Measurements from ENCODE around the gene FAM72A.
"Not testable (repeated sequence)": the region's sequence is repeated elsewhere in the genome, so short reads cannot be mapped to it uniquely, and the experiment has no call there.

Gene FAM72A

DNA sequence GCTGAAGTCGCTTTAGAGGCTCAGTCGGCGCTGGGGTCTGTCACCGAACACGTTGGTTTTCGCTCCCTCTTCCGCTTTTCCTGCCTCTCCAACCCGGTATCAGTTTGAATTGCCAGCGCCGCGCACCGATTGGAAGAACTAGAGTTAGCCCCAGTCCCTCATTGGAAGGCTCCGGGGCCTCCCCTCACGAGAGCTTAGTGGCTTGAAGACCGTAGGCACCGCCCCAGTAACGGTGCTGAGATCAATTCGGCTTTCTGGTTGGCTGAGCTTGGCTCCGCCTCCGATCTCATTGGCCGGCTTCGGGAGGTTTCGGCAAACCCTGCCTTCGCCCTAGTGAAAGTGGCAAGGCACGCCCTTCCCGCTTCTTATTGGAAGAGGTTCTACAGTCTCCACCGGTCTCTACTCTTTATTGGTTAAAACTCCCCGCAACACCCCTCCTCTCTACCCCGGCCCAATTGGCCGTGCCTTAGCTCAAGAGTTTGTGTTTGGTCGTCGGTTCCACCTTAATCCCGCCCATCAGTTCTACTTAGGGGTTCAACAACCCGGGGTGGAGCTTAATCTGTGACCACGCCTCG is at the start of gene FAM72A:
Gene FAM72A (minus strand): TSS at position 51 of the 575 bp plus-strand sequence. CDS start 814 bp downstream, outside the sequence.
- peak; percentile 97 for DNase-seq

DNA sequence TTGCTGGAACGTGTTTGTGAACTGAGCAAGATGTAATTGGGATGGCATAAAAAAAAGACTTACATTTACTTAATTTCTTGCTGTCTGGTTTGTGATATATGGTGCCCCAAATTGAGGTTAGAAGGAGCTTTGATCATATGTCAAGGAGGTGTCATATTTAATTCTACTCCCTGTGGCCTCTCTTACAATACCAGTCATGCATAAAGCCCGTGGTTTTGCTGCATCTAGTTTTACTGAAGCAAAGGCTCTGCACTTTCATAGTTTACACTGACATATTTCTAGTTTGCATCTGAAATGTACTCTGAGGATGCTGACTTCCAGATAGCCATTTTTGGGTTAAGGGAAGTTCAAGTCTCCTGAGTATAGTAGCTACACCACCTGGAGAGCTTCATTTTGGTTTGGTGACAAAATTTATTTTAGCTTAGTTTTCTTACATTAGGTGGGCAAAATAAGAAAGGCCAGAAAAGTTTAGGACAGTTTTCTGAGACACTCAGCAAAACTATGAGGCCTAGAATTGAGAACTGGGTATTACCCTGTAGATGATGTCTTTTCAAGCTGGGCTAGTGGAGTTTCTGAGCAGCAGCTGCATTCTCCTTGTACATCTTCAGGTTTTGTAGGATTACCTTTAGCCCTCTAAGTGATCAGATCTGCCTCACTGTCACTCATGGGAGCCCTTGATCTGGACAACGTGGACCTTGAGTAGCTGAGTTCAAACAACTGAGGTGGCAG is 48.5 kb upstream of the FAM72A start:
- not testable (repeated sequence) for DNase-seq

DNA sequence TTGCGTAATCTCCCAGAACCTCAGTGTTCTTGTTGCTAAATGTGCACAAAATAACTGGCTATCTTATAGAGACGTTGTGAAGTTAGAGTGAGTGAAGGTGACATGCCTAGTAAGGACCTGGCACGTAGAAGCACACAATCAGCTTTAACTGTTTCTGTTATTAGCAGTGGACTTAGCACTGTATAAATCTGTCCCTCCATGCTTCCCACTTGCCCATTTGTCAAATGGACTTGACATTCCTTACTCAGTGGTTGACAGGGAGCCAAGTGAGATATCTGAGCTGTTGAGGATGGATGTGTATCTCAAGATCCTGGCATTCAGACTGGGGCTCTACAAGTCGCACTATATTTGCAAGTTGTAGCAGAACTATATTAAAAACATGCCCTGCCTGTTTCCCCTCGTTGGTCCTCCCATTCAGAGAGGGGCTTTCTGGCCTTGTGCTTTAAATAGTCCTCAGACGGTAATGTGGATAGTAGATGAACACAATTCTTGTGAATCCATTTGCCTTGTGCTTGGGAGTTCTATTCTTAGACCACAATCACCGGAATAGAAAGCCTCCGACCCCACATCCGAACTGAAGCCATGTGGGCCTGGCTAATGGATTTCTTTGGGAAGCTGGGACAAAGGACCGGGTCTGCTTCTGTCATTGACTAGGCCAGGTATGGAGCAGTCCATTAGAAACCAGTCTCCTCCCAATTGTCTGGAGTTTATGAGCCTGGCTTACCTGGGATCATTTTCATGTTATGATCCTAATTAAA is 43.7 kb upstream of the FAM72A start:
- not testable (repeated sequence) for DNase-seq

DNA sequence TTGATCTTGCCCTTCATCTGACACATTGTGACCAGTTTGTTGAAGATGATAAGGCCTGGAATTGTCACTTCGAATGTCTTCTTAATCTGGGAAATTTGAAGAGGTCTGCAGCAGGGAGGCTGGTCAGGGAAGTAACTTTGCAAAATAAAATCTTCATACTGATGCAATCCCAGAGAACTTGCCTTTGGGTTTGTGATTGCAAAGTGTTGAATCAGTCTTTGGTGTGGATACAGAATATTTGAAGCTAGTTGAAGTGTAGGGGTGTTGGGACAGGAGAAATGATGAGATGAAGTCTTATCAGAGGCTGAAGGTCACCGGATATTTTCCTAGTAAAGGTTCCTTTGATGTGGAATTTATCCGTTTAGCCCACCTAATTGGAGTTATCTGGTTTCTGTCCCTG is 42.8 kb upstream of the FAM72A start:
- not testable (repeated sequence) for DNase-seq

DNA sequence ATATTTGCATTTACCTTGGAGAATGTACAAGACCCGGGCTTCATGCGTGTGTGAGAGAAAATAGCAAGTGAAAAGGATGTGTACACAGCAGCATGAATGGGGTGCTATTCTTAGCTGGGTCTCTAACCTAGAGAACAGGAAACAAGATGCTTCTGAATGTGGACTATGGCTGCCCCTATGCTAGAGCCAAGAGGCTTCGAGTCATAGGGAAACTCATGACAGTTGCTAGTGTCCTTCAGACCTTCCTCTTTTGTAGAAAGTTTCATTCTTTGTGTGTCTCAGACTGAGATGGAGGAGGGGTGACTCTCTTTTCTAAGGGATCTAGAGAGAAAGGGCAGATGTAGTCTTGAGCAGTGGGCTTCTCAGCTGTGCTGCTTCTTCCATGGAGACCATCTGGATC is 40.7 kb upstream of the FAM72A start:
- DNase-seq, result not testable (repeated sequence)

DNA sequence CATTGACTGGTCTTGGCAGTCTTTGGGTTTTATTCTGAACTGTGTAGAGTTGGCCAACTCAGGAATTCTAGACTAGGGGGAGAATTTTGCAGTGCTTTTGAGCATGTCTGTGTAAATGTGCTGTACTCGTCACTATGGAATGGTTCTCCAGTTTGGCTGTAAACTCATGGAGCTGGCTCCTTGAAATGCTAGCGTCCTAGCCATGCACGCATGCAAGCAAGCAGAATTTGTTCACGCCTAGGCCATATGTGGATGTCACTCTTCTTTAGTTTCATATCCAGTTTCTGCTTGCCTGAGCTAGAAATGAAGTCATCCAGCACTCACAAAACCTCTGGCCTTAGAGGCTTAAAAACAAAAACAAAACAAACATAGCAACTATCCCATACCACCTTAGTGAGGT is 37.6 kb upstream of the FAM72A start:
- DNase-seq, result not testable (repeated sequence)

DNA sequence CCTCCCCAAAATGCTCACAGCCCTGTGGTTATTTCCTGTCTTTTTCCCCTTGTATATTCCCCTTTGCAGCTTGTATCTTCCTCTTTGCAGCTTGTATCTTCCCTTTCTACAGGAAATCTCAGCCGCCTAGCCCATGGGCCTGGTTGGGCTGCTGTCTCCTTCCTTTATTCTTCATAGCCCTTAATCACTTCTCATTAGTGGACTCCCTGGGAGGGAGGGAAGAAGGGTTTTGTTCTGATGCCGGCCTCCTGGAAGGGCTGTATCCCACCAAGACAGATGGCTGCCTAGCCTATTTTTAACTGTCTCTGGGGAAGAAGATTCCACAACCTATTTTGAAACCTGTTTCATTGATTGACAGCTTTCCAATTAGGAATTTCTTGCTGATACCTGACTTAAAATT is 32.6 kb upstream of the FAM72A start:
- not testable (repeated sequence) for DNase-seq

DNA sequence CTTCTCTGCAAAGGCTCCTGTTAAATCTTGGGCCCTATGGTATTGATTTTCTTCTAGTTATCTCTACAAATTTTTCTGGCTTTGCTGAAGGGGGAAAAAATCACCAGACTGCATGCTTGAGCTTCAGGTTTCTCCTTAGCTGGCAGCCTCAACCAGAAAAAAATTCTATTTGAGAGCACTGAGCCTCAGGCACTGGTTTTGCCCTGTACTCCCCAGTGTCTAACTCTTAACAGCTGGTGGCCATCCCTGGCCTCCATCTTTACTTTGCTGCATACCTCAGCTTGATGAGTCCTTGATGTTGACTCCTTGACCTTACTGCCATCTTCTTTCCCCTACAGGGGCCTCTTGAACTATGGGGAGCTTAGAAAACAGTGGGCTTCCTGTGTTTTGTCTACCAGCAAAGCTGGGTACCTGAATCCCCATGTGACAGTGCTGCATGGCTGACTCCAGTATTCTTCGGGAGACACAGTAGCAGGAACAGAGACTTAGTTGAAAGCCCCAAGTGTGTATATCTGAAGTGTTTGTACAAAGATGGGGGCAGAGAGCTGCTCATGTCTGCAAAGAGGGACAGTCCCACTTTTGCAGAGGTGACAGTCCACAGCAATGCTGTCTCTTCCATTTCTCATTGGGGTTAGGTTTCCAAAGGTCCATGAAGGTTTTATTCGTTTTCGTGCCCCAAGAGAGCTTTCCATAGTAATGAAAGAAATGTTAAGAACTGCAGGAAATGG is 31.7 kb upstream of the FAM72A start:
- not testable (repeated sequence) for DNase-seq

DNA sequence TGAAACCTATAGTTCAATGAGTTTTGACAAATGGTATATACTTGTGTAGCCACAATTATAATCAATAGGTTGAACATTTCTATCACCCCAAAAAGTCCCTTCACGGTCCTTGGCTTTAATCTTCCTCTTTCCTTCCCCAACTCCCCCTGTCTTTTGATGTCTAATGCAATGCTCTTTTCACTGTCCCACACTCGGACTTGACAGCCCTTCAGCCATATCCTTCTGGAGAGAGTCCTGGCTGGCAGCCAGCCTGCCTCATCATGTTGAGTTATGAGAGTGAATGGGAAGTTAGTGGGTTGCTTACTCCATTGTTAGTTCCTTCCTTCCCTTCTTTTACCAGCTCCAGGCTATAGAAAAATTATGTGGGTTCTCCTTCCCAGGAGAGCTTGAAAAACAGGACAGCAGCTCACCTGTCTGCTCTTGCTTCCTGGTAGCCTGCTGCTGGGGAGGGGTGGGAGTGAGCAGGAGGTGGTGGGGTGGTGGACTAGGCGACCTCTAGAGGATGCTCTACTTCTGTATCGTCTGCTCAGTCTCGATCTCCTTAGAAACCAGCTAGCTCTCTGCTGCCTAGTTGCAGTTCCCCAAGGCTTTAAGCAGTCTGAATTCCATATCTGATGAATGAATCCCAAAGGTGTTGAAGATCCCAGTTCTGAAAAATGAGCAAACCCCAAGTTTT is 30.5 kb upstream of the FAM72A start:
- DNase-seq, result not testable (repeated sequence)

DNA sequence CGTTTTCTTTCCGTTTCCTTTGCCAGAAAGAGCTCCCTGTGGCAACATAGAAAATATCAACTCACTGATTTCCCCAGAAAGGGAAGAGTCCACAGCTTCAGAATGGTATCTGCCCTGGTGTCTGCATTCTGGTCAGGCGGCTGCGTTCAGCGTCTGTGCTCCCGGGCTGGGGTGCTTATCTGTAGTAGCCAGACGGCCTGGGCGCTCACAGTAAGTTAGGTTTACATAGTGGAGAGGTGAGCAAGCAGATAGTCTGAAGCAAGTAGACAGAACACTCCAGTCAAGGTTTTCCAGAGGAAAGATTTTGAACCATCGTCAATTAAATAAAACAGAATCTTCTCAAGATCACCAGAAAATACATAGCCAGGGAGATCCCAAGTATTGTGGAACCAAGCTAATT is 29.4 kb upstream of the FAM72A start:
- DNase-seq, result not testable (repeated sequence)

DNA sequence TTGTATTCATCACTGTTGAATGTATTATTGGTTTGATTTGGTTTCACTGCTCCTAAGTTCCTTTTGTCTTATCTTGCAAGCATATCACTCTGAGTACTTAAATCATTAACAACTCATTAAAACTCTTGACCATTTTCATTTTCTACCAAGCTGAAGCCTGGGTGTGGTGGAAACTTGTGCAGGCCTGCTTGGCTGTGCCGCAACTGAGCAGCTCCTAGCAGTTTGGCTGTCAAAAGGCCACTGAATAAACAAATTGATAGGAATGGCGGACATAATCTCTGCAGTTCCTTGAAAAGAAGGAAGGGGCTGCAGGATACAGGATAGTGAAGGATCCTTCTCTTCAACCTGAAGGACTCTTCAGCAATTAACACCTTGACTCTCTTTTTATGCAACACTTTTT is 26.6 kb upstream of the FAM72A start:
- DNase-seq, result not testable (repeated sequence)

DNA sequence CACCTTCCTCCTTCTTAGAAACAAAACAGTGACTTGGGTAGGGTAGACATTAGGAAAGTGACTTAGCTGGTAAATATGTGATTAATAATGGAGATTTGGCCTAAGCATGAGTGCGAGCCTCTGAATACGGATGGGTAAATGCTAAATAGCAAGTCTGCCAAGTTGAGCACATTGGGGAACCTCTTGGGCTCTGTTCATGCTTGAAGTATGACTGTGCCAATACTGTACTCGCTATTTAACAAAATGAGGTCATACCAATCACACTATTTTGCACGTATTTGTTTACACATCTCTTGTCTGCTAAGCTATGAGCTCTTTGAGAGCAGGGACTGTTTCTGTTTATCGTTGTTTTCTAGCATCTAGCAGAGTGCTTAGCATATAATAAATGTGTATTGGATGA is 24.2 kb upstream of the FAM72A start:
- not testable (repeated sequence) for DNase-seq

DNA sequence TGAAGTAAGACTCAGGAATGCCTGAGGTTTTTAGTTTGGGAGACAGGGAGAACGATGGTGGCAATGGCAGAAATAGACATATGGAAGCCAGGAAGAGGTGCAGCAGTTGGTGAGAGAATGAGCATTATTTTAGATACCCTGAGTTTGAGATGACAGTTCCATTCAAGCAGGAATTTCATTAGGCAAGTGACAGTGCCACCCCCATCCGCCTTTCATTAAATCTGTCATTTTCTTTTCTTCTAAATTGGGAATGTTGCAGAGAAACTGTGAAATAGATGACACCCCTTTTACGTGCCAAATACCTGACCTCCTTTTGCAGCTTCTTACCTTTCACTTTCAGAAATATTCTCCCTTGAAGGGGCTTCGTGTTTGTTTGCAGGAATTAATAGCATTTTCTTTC is 22.7 kb upstream of the FAM72A start:
- DNase-seq, result not testable (repeated sequence)

DNA sequence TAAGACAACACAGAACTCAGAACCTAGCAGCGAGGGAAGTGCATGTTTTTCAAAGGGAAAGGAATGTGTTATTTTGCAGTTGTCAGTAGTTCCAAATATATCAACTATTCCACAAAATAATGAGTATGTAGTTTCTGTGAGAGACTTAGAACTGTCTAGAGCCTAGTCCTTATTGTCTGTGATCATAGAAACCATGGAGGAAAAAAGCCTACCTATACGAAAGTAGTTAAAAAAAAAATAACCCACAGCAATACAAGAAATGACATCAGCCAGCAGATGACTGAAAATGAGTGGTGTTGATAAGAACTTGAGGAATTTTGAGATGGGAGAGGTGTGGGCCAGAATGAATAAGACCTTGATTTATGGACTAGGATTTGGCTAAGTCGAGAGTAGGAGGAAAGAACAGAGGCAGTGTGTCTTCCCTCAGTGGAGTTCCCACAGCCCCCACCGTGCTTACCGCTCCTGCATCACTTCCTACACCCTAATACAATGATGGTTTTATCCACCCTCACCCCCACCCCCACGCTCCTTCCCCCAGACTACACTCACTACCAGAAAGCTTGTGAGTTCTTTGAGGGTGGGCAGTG is 21.6 kb upstream of the FAM72A start:
- DNase-seq, result not testable (repeated sequence)

DNA sequence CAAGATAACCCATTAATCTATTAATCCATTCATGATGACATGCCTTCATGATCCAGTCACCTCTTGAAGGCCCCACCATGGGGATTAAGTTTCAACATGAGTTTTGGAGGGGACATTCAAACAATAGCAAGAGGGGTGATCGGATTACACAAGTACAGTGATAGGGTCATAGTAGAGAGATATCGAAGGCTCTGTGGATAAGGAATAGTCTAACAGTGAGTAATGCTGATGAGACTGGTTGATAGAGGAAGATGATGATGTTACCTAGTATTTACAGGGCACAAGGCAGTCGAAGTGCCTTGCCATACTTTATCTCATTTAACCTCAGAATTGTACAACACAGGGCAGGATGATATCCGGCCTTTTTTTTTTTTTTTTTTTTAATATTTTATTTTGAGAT is 18.9 kb upstream of the FAM72A start:
- DNase-seq, result not testable (repeated sequence)

DNA sequence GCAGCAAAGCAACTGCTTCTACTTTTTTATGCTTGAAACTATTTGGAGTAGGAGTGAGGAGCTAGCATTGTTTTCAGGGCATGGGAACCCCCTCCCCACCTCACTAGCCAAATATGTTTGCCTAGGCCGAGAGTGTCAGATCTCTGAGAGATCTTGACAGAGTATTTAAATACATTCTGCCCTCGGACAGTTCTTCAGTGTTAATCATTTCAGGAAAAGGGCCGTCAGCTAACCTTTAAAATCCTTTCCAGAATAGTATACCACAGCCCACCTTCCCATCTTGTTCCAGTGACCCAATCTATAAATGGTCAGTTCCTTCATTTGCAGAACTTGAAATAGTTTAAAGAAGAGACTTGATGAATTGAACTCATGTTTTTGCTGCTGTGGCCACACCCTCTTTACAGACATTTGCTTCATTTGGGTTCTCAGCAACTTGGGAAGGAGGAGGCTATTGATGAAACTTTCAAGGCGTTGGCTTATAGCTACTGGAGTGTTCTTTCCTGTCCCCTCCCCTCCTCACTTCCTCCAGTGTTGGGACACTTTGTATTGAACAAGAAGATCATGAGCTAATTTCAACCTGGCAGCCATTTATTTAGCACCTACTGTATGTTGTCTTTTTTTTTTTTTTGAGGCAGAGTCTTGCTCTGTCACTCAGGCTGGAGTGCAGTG is 17.8 kb upstream of the FAM72A start:
- not testable (repeated sequence) for DNase-seq

DNA sequence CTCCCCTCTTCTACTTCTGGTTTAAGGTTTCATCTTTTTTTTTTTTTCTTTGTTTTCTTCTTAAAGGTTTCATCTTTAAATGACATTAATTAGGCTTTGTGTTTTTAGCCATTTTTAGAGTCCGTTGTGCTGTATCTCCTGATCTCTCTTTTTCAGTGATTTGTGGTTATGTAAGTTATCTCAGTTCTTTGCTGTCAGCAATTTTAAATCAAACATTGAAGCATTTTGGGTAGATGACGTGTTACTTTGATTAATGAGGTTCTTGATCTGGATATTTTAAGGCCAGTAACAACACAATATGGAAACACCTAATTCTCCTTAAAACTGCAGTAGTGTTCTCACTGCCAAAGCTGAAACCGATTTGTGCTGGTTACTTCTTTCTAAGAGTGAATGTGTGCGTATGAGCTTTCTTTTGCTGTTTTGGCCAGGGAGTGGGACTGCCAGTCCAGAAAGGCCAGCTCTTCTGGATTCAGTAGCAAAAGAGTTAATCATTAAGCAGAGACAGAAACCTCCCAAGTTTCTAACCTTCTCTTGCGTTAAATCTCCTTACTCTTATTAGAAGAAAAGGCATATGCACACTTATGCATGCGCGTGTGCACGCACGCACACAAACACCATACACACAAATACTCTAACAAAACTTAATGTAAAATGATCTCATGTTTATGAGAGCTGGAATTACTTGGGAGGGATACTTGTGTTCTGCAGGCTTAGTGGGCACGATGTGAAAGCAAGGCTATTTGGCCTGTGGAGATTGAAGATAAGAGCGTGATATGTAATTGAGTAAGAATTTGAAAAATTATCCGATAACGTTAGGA is 17.1 kb upstream of the FAM72A start:
- DNase-seq, result not testable (repeated sequence)

DNA sequence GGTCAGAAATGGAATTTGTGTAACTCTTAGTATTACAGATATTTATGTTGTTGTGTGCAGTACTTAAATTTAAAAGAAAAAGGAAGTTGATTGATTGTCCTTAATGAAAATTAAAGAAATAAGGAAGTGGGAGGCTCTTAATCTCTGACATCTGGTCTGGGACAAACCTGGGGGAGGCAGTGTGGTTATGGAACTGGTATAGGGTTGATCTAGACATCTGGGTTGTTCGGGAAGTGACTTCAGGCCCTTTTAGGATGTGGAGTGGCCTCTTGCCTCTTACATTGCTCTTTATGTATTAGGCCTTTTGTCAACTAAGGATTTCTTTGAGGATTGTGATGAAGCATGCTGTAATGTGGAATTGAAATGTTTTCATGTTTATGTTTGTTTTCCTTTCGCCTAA is 16.1 kb upstream of the FAM72A start:
- DNase-seq, result not testable (repeated sequence)

DNA sequence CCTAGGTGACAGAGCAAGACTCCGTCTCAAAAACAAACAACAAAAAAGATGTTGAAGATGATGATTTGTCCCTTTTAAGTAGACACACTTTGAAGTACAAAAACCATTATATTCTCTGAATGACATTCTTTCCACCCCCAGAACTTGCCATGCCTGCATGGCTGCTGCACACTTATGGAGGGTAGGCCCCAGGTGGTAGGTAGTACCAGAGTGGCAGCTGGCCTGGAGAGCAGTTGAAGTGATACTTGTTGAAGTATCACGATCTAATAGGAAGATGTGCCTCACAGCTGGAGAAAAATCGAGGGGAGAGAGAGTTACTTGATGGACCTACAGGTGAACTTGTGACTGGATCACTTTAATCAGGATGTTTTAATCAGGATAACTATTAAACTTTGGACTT is 15.6 kb upstream of the FAM72A start:
- not testable (repeated sequence) for DNase-seq

DNA sequence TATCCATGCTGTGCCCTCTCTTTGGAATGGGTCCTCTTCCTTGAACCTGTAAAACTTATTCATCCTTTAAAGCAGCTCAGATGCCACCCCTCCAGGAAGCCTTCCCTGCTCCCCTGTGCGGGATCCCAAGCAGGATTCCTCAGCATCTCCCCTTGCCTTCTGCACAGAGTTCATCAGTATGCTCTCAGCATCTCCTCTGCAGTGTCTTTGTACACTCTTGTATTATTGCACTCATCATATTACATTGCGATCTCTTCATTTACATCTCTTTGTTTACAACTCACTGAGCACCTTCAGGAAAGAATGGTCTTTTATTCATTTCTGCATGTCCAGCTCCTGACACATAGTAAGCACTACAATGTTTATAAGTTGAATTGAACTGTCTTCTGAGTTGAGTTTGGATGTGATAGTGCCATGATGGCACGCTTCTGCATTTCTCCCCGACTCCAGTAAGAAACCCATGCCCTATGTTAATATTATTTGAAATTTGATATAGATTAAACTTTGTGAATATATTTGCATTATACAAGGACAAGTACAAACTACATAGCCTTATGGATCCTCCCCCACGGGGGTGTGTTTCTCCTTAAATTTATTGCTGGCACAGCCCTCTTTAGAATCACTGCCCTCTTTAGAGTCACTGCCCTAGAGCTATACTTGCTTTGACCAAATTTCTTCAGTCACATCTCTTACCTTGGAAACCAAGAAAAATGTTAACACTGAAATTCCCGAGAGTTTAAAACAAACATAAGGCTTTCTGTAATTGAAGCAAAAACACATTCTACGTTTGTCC is 13.2 kb upstream of the FAM72A start:
- not testable (repeated sequence) for DNase-seq
